Spleen (tissue), 11 donors: ENCODE results near the gene MRC1. TPM values are rescaled to one million over a fixed set of nuclear protein-coding genes. Genes with fewer than 3 reads are reported as not detected.

Experiments
- DNase-seq: peaks from one replicate; pipeline ENCODE4 v3.0.0-alpha.2; 2020
- H3K27ac ChIP-seq, 8 donors: fragments of 200-600 bp; sonication (generic) in 7 of 8; 1 replicate in 4 of 8; 2 replicates in 4 of 8; pipeline versions ENCODE4 v1.5.0 to v1.8.0; 2016 to 2021; ENCODE audit warnings: inconsistent platforms in 4 of 8, mild to moderate bottlenecking in 4 of 8, moderate library complexity in 1 of 8
- H3K27me3 ChIP-seq, 7 donors: fragments of 200-600 bp; sonication (generic) in 6 of 7; replicated peaks in 1 of 7; 1 replicate in 4 of 7; 2 replicates in 3 of 7; pipeline versions ENCODE4 v1.5.0 to v1.8.0; 2016 to 2021; ENCODE audit warnings: inconsistent platforms in 3 of 7, mild to moderate bottlenecking in 1 of 7
- H3K36me3 ChIP-seq, 6 donors: fragments of 200-600 bp; sonication (generic) in 5 of 6; 1 replicate in 4 of 6; 2 replicates in 2 of 6; pipeline versions ENCODE4 v1.5.0 to v1.8.0; 2016 to 2021; ENCODE audit warnings: inconsistent platforms in 2 of 6
- H3K4me1 ChIP-seq, 6 donors: fragments of 200-600 bp; sonication (generic) in 5 of 6; 1 replicate in 3 of 6; 2 replicates in 3 of 6; pipeline versions ENCODE4 v1.5.0 to v1.8.0; 2016 to 2021; ENCODE audit warnings: inconsistent platforms in 3 of 6
- H3K4me3 ChIP-seq, 8 donors: fragments of 200-600 bp; sonication (generic) in 7 of 8; 1 replicate in 4 of 8; 2 replicates in 4 of 8; pipeline versions ENCODE4 v1.5.0 to v1.8.0; 2016 to 2021; ENCODE audit warnings: inconsistent platforms in 4 of 8, mild to moderate bottlenecking in 4 of 8, moderate library complexity in 2 of 8
- H3K9me3 ChIP-seq, 8 donors: fragments of 200-600 bp; sonication (generic) in 7 of 8; 1 replicate in 4 of 8; 2 replicates in 4 of 8; pipeline versions ENCODE4 v1.5.0 to v1.8.0; 2016 to 2021; ENCODE audit warnings: inconsistent platforms in 4 of 8
- CTCF ChIP-seq, 11 experiments: fragments of 200-600 bp in 7 of 11; fragments of 450-650 bp in 4 of 11; sonication (generic) in 4 of 11; IDR thresholded peaks in 8 of 11; conservative IDR thresholded peaks in 3 of 11; 1 replicate in 7 of 11; 2 replicates in 4 of 11; pipeline versions ENCODE4 v1.4.0 to v1.8.0; 2016 to 2021; ENCODE audit warnings: antibody characterized with exemption in 11 of 11, inconsistent platforms in 4 of 11, mild to moderate bottlenecking in 1 of 11
- POLR2A ChIP-seq, 3 donors: fragments of 450-650 bp; IDR thresholded peaks; one replicate each; pipeline ENCODE4 v1.5.1; 2017; ENCODE audit warnings: antibody characterized with exemption in 3 of 3, mild to moderate bottlenecking in 1 of 3
- POLR2AphosphoS5 ChIP-seq, 3 donors: sonication (generic); formaldehyde crosslinking; IDR thresholded peaks; one replicate each; pipeline ENCODE4 v1.5.1; 2017; ENCODE audit warnings: antibody characterized with exemption in 3 of 3
- WGBS, 5 donors: extraction: QIAGEN DNeasy Blood & Tissue Kit in 3 of 5; methylation state at CpG; one replicate each; pipeline versions ENCODE4 v1.1.5 to v1.1.7; 2013 to 2018; 5-methylcytosine and 5-hydroxymethylcytosine counted together
- intact Hi-C: fragments of 100-400 bp; cut with DNase I; formaldehyde crosslinking; loops from one replicate; pipeline ENCODE4 v1.15.0; 2023; ENCODE audit warnings: low total_unique reads
- polyA plus RNA-seq, 3 donors: library from polyadenylated mRNA; stranded (reverse); fragments of 200-250 nt; gene quantifications; one replicate each; pipeline ENCODE4 v1.2.1, GENCODE V29; 2013
- total RNA-seq, 7 donors: library from RNA; depleted of rRNA in 3 of 7; stranded (reverse); fragments of >200 nt in 3 of 7; fragmentation: NEBNext Ultra II Directional in 4 of 7; extraction: Animal tissue kit (Norgen Biotek cat#: 25700) in 4 of 7; gene quantifications; one replicate each; pipeline versions ENCODE4 v1.1.0 to v1.2.1, GENCODE V29; 2016 to 2021
- donor health status: healthy with polysubstance abuse.
- donor health status: DM: no; HTN: no; CAD: no; lungs with moderate emphysema.
- donor health status: DM: no; HTN: no; CAD: no.
- donor health status: Bipolar disorder and iron deficiency.
- donor health status: healthy.
- donor health status: DM: no; HTN: no; CAD: no.
- donor health status: DM: yes; HTN: yes; CAD: no.

Gene MRC1
- total and polyA plus RNA-seq, 10 donors, result 9.9 to 370 (median 129) TPM

- Histone ChIP-seq H3K36me3 (no peaks in the 10 kb centered on the region), H3K27me3 (no peaks in the 10 kb centered on the region), H3K4me1 (peaks cover 0 to 11% (median 0%) of the 10 kb centered on the region in 6 donors), H3K4me3 (no peak overlapping the region), H3K9me3 (peaks cover 0 to 6% (median 0%) of the 10 kb centered on the region in 8 donors), H3K27ac (no peak overlapping the region)
- DNase-seq, result no peak
- 2 to 19% (median 6%) methylated on average over 1 of the region's 1 CpG for WGBS, 5 donors
- intact Hi-C loops, result no loop called here
- no peak for TF ChIP-seq POLR2A (IDR thresholded peaks at IDR 0.05)
- no peak for TF ChIP-seq POLR2AphosphoS5 (IDR thresholded peaks at IDR 0.05)
- TF ChIP-seq CTCF (IDR thresholded peaks at IDR 0.05 in 8 of 11, conservative IDR thresholded peaks at IDR 0.05 in 3 of 11), result no peak
These were observed 6.2 kb upstream of the MRC1 start for GRCh38 chr10:17802976-17803375.

- Histone ChIP-seq H3K36me3 (no peaks in the 10 kb centered on the region), H3K9me3 (peaks cover 0 to 6% (median 0%) of the 10 kb centered on the region in 8 donors), H3K27me3 (no peaks in the 10 kb centered on the region), H3K4me3 (no peak overlapping the region), H3K4me1 (peaks cover 0 to 19% (median 0%) of the 10 kb centered on the region in 6 donors), H3K27ac (no peak overlapping the region)
- 16 to 47% (median 27%) methylated on average over 3 of the region's 3 CpGs for WGBS, 5 donors
- intact Hi-C loops, result no loop called here
- no peak for DNase-seq
- no peak for TF ChIP-seq POLR2AphosphoS5 (IDR thresholded peaks at IDR 0.05)
- TF ChIP-seq POLR2A (IDR thresholded peaks at IDR 0.05), result no peak
- no peak for TF ChIP-seq CTCF (IDR thresholded peaks at IDR 0.05 in 8 of 11, conservative IDR thresholded peaks at IDR 0.05 in 3 of 11)
These were observed 3.8 kb upstream of the MRC1 start for GRCh38 chr10:17805330-17805729.

GRCh38 chr10:17805921-17806577 lies 3.1 kb upstream of the MRC1 start:
- no peaks in the 10 kb centered on the region for H3K27me3 ChIP-seq
- WGBS, 5 donors, result 31 to 72% (median 48%) methylated on average over 7 of the region's 7 CpGs
- peaks cover 0 to 6% (median 0%) of the 10 kb centered on the region in 8 donors for H3K9me3 ChIP-seq
- TF ChIP-seq POLR2AphosphoS5 (IDR thresholded peaks at IDR 0.05) (no peak), CTCF (IDR thresholded peaks at IDR 0.05 in 8 of 11, conservative IDR thresholded peaks at IDR 0.05 in 3 of 11) (peak in 2 of 11 experiments; percentile 13 to 36), POLR2A (IDR thresholded peaks at IDR 0.05) (no peak)
- H3K4me1 ChIP-seq, result peaks cover 0 to 20% (median 0%) of the 10 kb centered on the region in 6 donors
- intact Hi-C loops, result no loop called here
- H3K27ac ChIP-seq, result no peak overlapping the region
- no peaks in the 10 kb centered on the region for H3K36me3 ChIP-seq
- DNase-seq, result no peak
- no peak overlapping the region for H3K4me3 ChIP-seq

GRCh38 chr10:17811146-17811865 lies 2.2 kb downstream of the MRC1 start:
- intact Hi-C loops, result no loop called here
- H3K36me3 ChIP-seq, result no peaks in the 10 kb centered on the region
- no peak for DNase-seq
- 54 to 69% (median 58%) methylated on average over 4 of the region's 4 CpGs for WGBS, 5 donors
- H3K4me3 ChIP-seq, result peak overlapping the region; percentile 13 to 65 (median 36)
- H3K27ac ChIP-seq, result peak overlapping the region in 7 of 8 donors; percentile 73 to 89 (median 78)
- peaks cover 0 to 11% (median 0%) of the 10 kb centered on the region in 7 donors for H3K27me3 ChIP-seq
- TF ChIP-seq POLR2A (IDR thresholded peaks at IDR 0.05) (no peak), CTCF (IDR thresholded peaks at IDR 0.05 in 8 of 11, conservative IDR thresholded peaks at IDR 0.05 in 3 of 11) (no peak), POLR2AphosphoS5 (IDR thresholded peaks at IDR 0.05) (peak in 2 of 3 donors; percentile 21 to 39)
- peaks cover 0 to 60% (median 7%) of the 10 kb centered on the region in 6 donors for H3K4me1 ChIP-seq
- H3K9me3 ChIP-seq, result no peaks in the 10 kb centered on the region
